Adrenal gland (tissue), 12 donors: ENCODE results near the gene DMRT1. TPM values are rescaled to one million over a fixed set of nuclear protein-coding genes. Genes with fewer than 3 reads are reported as not detected.

ENCODE experiments used
- DNase-seq, 7 donors: peaks; one replicate each; pipeline ENCODE4 v3.0.0-alpha.2; 2019 to 2020
- H3K27ac ChIP-seq, 5 donors: fragments of 200-600 bp; sonication (generic) in 4 of 5; 1 replicate in 3 of 5; 2 replicates in 2 of 5; pipeline versions ENCODE4 v1.5.1 to v1.8.0; 2016 to 2020; ENCODE audit warnings: mild to moderate bottlenecking in 1 of 5
- H3K27me3 ChIP-seq: fragments of 200-600 bp; 2 replicates; pipeline ENCODE4 v1.8.0; 2021
- H3K36me3 ChIP-seq, 2 donors: fragments of 200-600 bp; replicated peaks in 1 of 2; 1 replicate in 1 of 2; 2 replicates in 1 of 2; pipeline versions ENCODE4 v1.5.1 to v1.8.0; 2018 to 2022
- H3K4me1 ChIP-seq, 2 donors: fragments of 200-600 bp; replicated peaks in 1 of 2; 1 replicate in 1 of 2; 2 replicates in 1 of 2; pipeline versions ENCODE4 v1.5.1 to v1.8.0; 2018 to 2021
- H3K4me3 ChIP-seq, 4 donors: fragments of 200-600 bp; sonication (generic) in 3 of 4; one replicate each; pipeline ENCODE4 v1.5.1; 2016 to 2018
- H3K9me3 ChIP-seq, 3 donors: fragments of 200-600 bp; sonication (generic) in 1 of 3; replicated peaks in 1 of 3; 1 replicate in 2 of 3; 2 replicates in 1 of 3; pipeline versions ENCODE4 v1.5.1 to v1.8.0; 2016 to 2021
- POLR2A ChIP-seq, 2 donors: fragments of 450-650 bp; IDR thresholded peaks; one replicate each; pipeline ENCODE4 v1.6.1; 2017; ENCODE audit warnings: antibody characterized with exemption in 2 of 2, mild to moderate bottlenecking in 2 of 2, moderate library complexity in 1 of 2
- WGBS, 4 donors: extraction: QIAGEN DNeasy Blood & Tissue Kit in 2 of 4; methylation state at CpG; one replicate each; pipeline versions ENCODE4 v1.1.5 to v1.1.7; 2013 to 2017; 5-methylcytosine and 5-hydroxymethylcytosine counted together
- intact Hi-C, 2 donors: fragments of 100-400 bp; cut with DNase I; formaldehyde crosslinking; loops; one replicate each; pipeline versions ENCODE4 v1.14.1 to v1.15.0; 2022 to 2023
- polyA plus RNA-seq, 3 donors: library from polyadenylated mRNA; stranded (reverse); fragments of 200-250 nt in 2 of 3; fragments of 350-450 nt in 1 of 3; fragmentation: Illumina TruSeq in 1 of 3; extraction: RNeasy Lipid Tissue Mini Kit (QIAGEN cat#74804) in 1 of 3; gene quantifications; one replicate each; pipeline ENCODE4 v1.2.3, GENCODE V29; 2013 to 2014
- total RNA-seq, 9 donors: library from RNA; depleted of rRNA in 4 of 9; stranded (reverse); fragments of >200 nt in 4 of 9; fragments of 120-200 nt in 1 of 9; fragmentation: NEBNext Ultra II Directional in 1 of 9; extraction: Animal tissue kit (Norgen Biotek cat#: 25700) in 1 of 9; gene quantifications; one replicate each; pipeline versions ENCODE4 v1.1.0 to v1.2.4, GENCODE V29; 2013 to 2023
- TF ChIP-seq, protein P1 (sequence below), 6 experiments: fragments of 450-650 bp in 4 of 6; fragments of 200-600 bp in 2 of 6; sonication (generic) in 1 of 6; IDR thresholded peaks; 1 replicate in 5 of 6; 2 replicates in 1 of 6; pipeline versions ENCODE4 v1.5.1 to v1.8.0; 2016 to 2021; ENCODE audit warnings: antibody characterized with exemption in 6 of 6, mild to moderate bottlenecking in 2 of 6, moderate library complexity in 1 of 6
- donor health status: healthy with polysubstance abuse.
- donor health status: Bipolar disorder and iron deficiency.
- donor health status: DM: yes; HTN: yes; CAD: no.
- donor health status: DM: no; HTN: no; CAD: no.
- donor health status: DM: no; HTN: no; CAD: no.
- donor health status: DM: yes; HTN: yes; CAD: no.

The DMRT1 gene
- total and polyA plus RNA-seq, 12 donors, result 9.2 TPM; not detected in 11

DNA sequence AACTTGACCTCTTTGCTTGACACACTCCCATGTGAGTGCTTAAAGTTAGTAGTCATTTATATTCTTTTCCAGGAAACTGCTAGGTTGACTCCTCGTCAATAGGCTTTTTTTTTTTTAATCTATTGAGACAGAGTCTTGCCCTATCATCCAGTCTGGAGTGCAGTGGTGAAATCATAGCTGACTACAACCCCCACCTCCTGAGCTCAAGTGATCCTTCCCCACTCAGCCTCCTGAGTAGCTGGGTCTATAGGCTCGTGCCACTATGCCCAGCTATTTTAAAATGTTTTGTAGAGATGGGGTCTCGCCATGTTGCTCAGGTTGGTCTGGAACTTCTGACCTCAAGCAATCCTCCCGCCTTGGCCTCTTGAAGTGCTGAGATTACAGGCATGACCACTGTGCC, 34.9 kb downstream of the DMRT1 start:
- H3K27me3 ChIP-seq, result peaks cover 10% of the 10 kb centered on the region
- no peak for DNase-seq
- TF ChIP-seq POLR2A (IDR thresholded peaks at IDR 0.05), result no peak
- TF ChIP-seq, protein P1, sequence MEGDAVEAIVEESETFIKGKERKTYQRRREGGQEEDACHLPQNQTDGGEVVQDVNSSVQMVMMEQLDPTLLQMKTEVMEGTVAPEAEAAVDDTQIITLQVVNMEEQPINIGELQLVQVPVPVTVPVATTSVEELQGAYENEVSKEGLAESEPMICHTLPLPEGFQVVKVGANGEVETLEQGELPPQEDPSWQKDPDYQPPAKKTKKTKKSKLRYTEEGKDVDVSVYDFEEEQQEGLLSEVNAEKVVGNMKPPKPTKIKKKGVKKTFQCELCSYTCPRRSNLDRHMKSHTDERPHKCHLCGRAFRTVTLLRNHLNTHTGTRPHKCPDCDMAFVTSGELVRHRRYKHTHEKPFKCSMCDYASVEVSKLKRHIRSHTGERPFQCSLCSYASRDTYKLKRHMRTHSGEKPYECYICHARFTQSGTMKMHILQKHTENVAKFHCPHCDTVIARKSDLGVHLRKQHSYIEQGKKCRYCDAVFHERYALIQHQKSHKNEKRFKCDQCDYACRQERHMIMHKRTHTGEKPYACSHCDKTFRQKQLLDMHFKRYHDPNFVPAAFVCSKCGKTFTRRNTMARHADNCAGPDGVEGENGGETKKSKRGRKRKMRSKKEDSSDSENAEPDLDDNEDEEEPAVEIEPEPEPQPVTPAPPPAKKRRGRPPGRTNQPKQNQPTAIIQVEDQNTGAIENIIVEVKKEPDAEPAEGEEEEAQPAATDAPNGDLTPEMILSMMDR (IDR thresholded peaks at IDR 0.05), result no peak
- WGBS, 4 donors, result 56 to 73% (median 68%) methylated on average over 4 of the region's 4 CpGs
- H3K9me3 ChIP-seq, result no peaks in the 10 kb centered on the region
- no peak overlapping the region for H3K27ac ChIP-seq
- no peaks in the 10 kb centered on the region for H3K4me1 ChIP-seq
- H3K4me3 ChIP-seq, result no peak overlapping the region
- H3K36me3 ChIP-seq, result no peaks in the 10 kb centered on the region
- intact Hi-C loops, result no loop called here

DNA sequence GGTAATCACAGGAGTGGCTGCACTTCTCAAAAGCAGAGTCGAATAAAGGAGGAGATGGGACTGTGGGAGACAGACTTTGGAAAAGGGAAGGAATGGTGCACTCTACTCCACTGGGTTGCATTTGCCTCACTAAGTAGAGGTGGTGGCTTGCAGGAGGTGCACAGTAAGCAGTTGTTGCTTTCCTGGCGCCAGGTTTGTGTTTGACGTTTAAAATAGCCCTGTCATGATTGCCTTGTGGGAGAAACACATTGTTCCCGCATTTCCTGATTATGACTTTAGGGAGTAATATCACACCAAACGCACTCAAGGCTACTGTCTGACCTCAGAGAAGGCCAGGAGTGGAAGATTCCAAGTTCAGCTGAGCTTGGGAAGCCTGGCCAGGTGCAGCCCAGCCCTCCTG, 36.7 kb downstream of the DMRT1 start:
- no peak overlapping the region for H3K4me3 ChIP-seq
- no peak for DNase-seq
- H3K36me3 ChIP-seq, result no peaks in the 10 kb centered on the region
- H3K27me3 ChIP-seq, result peaks cover 10% of the 10 kb centered on the region
- no peak for TF ChIP-seq POLR2A (IDR thresholded peaks at IDR 0.05)
- TF ChIP-seq, protein P1 (IDR thresholded peaks at IDR 0.05), result no peak
- no peaks in the 10 kb centered on the region for H3K4me1 ChIP-seq
- WGBS, 4 donors, result 25 to 38% (median 35%) methylated on average over 5 of the region's 5 CpGs
- intact Hi-C loops, result no loop called here
- H3K27ac ChIP-seq, result no peak overlapping the region
- H3K9me3 ChIP-seq, result no peaks in the 10 kb centered on the region

DNA sequence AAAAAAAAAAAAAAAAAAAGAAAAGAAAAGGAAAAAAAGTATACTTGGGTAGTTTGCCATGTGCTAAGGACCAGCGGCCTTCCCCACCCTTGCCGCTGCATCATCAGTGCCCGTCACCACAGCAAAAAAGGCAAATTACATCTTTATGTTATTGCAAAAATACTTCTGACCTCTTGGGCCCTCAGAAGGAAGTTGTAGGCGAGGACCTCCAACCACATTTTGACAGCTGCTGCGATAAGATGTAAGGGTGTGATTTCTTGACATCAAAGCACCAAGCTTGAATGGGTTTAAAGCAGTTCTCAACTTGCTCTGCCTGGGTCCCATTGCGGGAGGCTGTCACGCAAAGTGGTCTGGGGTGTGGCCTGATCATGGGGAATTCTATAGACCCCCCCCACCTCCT, 39.2 kb downstream of the DMRT1 start:
- peaks cover 6% of the 10 kb centered on the region for H3K27me3 ChIP-seq
- H3K4me3 ChIP-seq, result no peak overlapping the region
- no peaks in the 10 kb centered on the region for H3K4me1 ChIP-seq
- WGBS, 4 donors, result 68 to 89% (median 75%) methylated on average over 6 to 7 of the region's 7 CpGs
- H3K27ac ChIP-seq, result no peak overlapping the region
- intact Hi-C loops, result no loop called here
- H3K36me3 ChIP-seq, result no peaks in the 10 kb centered on the region
- no peaks in the 10 kb centered on the region for H3K9me3 ChIP-seq
- no peak for DNase-seq
- TF ChIP-seq POLR2A (IDR thresholded peaks at IDR 0.05), result no peak
- TF ChIP-seq, protein P1 (IDR thresholded peaks at IDR 0.05), result no peak

DNA sequence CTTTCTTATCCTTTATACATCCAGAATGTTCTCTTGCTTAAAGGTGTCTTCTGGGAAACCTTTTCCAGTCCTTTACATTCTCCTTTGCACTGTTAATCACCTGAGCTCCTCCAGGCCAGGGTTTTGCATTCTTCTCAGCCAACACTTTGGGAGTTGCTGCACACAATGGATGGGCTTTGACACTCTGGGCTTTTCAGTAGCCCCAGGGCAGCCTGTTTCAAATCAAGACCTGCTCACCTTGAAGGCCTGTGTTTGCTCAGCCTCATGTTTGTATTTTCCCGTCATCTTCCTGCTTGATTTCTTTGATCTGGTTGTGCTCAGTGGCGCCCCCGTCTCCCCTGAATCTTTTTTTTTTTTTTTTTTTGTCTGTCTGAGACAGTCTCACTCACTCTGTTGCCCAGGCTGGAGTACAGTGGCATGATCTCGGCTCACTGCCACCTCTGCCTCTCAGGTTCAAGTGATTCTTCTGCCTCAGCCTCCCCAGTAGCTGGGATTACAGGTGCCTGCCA, 41.0 kb downstream of the DMRT1 start:
- H3K4me3 ChIP-seq, result no peak overlapping the region
- H3K9me3 ChIP-seq, result no peaks in the 10 kb centered on the region
- H3K4me1 ChIP-seq, result no peaks in the 10 kb centered on the region
- TF ChIP-seq POLR2A (IDR thresholded peaks at IDR 0.05), result no peak
- TF ChIP-seq, protein P1 (IDR thresholded peaks at IDR 0.05), result no peak
- no peaks in the 10 kb centered on the region for H3K27me3 ChIP-seq
- no peak overlapping the region for H3K27ac ChIP-seq
- WGBS, 4 donors, result 48 to 50% (median 49%) methylated on average over 4 of the region's 4 CpGs
- no peaks in the 10 kb centered on the region for H3K36me3 ChIP-seq
- no peak for DNase-seq
- intact Hi-C loops, result no loop called here
